Stimulated activated CD8-positive, alpha-beta memory T cell treated with anti-CD3 and anti-CD28 coated beads, Interleukin-12 subunit alpha, Interleukin-12 subunit beta, amount 100 ng/mL, for 4 hours (primary cell): ENCODE results near the gene SPOCK3.
"Not testable (repeated sequence)": the region's sequence is repeated elsewhere in the genome, so short reads cannot be mapped to it uniquely, and the experiment has no call there.

Experiments
- DNase-seq: peaks from one replicate; pipeline ENCODE4 v3.0.0-alpha.2; 2020; ENCODE audit warnings: low read depth

SPOCK3 gene

GRCh38 chr4:166822386-166822785 lies 411.9 kb downstream of the SPOCK3 start:
- no peak for DNase-seq

DNA sequence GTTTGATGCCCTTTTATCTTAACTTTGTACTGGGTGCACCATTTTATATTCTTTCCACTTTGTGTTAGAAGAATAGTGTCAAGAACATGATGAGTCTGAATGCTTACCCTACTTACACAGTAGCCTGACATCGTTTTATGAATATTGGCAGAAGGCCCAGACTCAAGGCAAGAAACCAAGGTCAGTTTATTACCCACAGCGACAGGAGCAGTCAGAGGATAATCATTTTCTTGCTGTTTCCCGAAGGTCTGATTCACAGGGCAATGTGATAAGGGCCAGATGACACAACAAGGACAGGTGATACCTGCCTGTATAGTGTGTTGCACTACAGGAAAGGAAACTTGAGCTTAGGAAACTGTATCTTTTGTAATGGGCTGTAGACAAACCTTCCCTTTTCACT lies 417.4 kb downstream of the SPOCK3 start:
- DNase-seq = no peak

DNA sequence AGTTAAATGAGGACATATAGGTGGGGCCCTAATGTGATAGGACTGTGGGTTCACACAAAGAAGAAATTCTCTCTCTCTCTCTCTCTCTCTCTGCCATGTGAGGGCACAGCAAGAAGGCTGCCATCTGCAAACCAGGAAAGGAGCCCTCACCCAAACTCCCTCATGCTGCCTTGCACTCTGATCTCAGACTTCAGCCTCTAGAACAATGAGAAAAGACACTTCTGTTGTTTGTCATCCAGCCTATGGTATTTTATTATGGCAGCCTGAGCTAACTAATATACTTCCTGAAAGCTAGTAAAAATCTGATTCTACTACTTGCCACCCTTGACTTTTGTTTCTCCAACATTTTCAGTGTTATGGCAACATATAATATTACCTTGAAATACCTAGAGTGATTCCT lies 425.9 kb downstream of the SPOCK3 start:
- DNase-seq = no peak

DNA sequence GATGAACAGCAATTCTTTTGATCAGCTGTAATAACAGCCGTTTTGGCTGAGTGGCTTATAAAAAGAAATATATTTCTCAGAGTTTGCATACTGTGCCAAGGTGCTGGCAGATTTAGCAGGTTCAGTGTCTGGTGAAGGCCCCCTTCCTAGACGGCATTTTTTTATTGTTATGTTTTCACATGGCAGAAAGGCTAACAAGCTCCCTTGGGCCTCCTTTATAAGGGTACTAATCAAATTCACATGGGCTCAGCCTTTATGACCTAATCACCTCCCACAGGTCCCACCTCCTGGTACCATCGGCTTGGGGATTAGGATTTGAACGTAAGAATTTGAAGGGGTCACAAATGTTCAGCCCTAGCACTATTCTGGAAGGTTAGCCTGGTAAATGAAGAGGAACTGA lies 431.9 kb downstream of the SPOCK3 start:
- no peak for DNase-seq

DNA sequence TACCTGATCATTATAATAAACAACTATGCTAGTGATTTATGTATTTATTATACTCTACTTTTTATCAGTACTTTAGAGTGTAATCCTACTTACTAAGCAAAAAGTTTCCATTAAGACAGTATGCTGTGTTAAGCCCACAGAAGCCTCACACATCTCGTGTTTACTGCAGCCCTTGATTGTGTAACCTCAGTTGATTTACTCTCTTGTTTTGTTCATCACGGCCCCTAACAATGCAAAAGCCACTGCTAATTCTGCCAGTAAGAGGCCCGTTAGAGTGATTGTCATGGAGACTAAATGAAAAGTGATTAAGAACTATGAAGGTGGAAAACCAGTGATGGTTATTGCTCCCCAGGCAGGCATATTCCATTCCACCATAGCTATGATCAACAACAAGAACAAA lies 436.2 kb downstream of the SPOCK3 start:
- DNase-seq = no peak

DNA sequence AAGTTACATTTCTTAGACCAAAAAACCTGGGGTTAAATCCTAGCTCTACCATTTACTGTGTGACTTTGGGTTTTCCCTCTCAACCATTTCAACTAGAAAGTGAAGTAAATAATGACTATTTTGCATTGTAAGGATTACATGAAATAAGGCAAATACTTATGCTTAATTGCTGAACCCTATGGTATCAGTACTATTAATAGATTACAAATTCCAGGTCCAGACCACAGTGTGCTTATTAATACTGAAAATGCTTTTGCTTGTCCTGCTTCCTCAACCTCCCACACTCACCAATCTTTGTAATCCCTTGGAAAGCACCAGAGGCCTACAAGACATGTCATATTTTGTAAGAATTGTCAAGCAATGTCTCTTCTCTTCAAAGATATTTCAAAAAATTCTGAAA lies 456.5 kb downstream of the SPOCK3 start:
- DNase-seq = no peak

- no peak for DNase-seq
These were observed 471.3 kb downstream of the SPOCK3 start for GRCh38 chr4:166763018-166763417.

- no peak for DNase-seq
These were observed 492.6 kb downstream of the SPOCK3 start for GRCh38 chr4:166741742-166742141.

GRCh38 chr4:166739215-166739614 lies 495.1 kb downstream of the SPOCK3 start:
- DNase-seq = not testable (repeated sequence)

GRCh38 chr4:166737430-166737829 lies 496.9 kb downstream of the SPOCK3 start:
- no peak for DNase-seq

GRCh38 chr4:166735553-166735952 lies 498.7 kb downstream of the SPOCK3 start:
- DNase-seq = no peak

DNA sequence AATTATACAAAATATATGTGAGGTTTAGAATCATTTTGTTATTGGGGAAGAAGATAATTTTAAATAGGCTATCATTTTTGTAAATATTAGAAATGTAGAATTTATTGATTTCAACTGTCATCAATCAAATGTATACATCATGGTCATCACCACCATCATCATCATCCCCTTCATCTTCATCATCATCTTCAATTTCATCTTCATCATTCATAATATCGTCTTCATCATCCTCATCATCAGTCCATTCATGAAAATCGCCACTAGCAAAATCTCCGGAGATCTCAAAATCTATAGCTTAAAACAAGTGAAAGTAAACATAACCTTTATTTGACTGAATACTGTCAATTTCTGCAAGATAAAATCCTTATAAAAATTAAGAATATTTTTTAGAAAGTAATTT lies 499.5 kb downstream of the SPOCK3 start:
- DNase-seq = no peak

DNA sequence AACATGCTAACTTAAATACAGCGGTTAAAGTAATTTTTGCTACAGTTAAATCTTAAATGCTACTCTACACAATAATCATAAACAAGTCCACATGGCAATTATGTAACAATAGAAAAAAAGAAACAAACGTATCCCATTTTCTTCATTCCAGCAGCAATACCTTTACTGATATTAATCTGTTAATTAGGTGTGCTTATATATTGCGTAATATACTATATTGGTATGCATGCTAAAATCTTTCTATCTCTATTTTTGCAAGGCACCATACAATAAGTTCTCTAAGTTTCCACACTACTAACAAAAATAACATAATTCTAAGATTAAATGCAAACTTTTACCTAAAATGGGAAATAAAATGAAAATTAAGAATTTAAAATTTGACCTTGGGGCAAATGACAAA lies 500.6 kb downstream of the SPOCK3 start:
- DNase-seq = no peak

GRCh38 chr4:166726832-166727231 lies 507.5 kb downstream of the SPOCK3 start:
- no peak for DNase-seq

- no peak for DNase-seq
These were observed 509.9 kb downstream of the SPOCK3 start for GRCh38 chr4:166724369-166724768.

DNA sequence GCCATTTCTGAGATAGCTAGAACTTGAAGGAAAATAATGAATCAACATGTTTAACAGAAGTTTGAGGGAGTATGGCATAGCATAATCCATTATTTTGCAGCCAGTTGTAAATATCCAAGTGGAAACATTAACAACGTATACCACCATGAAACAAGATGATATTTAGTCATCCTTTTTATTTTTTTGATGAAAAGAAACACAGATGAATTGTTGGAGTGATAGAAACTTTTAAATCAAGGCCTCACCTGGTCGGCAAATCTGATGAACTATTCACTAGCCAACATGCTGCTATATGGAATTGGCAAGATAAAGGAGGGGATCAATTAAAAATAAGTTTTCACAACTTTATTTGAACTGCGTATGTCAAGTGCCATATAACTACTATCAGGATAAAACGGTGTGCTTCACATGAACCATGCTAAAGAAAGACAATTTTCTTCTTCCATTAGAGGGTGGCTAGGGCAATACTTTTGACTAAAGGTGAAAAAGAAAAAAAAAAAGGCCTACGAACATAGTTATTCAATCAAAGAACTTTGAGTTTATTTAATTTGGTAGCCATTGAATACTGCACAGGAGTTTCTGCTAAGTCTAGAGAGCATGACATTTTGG lies 510.7 kb downstream of the SPOCK3 start:
- no peak for DNase-seq

- not testable (repeated sequence) for DNase-seq
These were observed 518.3 kb downstream of the SPOCK3 start for GRCh38 chr4:166715748-166716713.

GRCh38 chr4:166700592-166700991 lies 533.7 kb downstream of the SPOCK3 start:
- no peak for DNase-seq

- no peak for DNase-seq
These were observed 545.5 kb downstream of the SPOCK3 start for GRCh38 chr4:166688835-166689234.

DNA sequence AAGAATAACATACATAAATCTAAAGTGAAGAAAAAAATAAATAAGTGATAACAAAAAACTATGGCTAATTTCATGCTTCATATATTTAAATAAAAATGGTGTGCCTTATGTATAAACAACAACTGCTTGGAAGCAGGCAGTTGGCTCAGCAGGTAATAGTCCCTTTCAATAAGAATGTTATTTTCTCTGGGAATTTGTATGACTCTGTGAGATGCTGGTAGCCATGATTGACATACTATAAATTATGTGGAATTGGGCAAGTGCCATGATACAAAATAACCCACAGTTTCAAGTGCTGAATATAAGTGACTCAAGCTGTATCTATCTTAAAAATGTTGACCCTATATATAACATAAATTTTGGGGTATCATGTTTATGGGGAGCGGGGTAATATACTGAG lies 546.5 kb downstream of the SPOCK3 start:
- no peak for DNase-seq
